Uterus (tissue), 2 donors: ENCODE data around the gene FAM168A.

Source experiments
- CTCF ChIP-seq, 4 experiments: fragments of 200-600 bp in 2 of 4; fragments of 450-650 bp in 2 of 4; sonication (generic) in 2 of 4; IDR thresholded peaks; one replicate each; pipeline ENCODE4 v1.5.1; 2016 to 2019; ENCODE audit warnings: antibody characterized with exemption in 4 of 4, mild to moderate bottlenecking in 2 of 4, moderate library complexity in 1 of 4
- POLR2A ChIP-seq, 2 donors: fragments of 450-650 bp; IDR thresholded peaks; one replicate each; pipeline ENCODE4 v1.6.1; 2016; ENCODE audit warnings: antibody characterized with exemption in 2 of 2, mild to moderate bottlenecking in 1 of 2, moderate library complexity in 1 of 2

GRCh38 chr11:73528013-73528412 is 69.9 kb downstream of the FAM168A start:
- TF ChIP-seq CTCF (IDR thresholded peaks at IDR 0.05) (no peak), POLR2A (IDR thresholded peaks at IDR 0.05) (no peak)
